Measurements from ENCODE around the gene CCDC92.

The CCDC92 gene

GRCh38 chr12:123888989-123889388, 83.6 kb downstream of the CCDC92 start:
- Histone ChIP-seq H3K27me3 (no peaks in the 10 kb centered on the region), H3K27ac (no peak overlapping the region), H3K4me1 (ENCODE audit: control insufficient read depth in 1 of 2, insufficient read depth in 1 of 2, low read depth in 1 of 2, low read length in 1 of 2) (peaks cover 36 to 38% of the 10 kb centered on the region in 2 experiments), H3K9me3 (no peaks in the 10 kb centered on the region), H3K4me3 (ENCODE audit: low read depth in 1 of 2, low read length in 1 of 2) (no peak overlapping the region), H3K36me3 (no peaks in the 10 kb centered on the region)
- TF ChIP-seq CTCF (IDR thresholded peaks at IDR 0.05): no peak

GRCh38 chr12:123886931-123887582, 85.6 kb downstream of the CCDC92 start:
- Histone ChIP-seq H3K36me3 (no peaks in the 10 kb centered on the region), H3K9me3 (no peaks in the 10 kb centered on the region), H3K4me1 (ENCODE audit: control insufficient read depth in 1 of 2, insufficient read depth in 1 of 2, low read depth in 1 of 2, low read length in 1 of 2) (peaks cover 21 to 22% of the 10 kb centered on the region in 2 experiments), H3K27me3 (no peaks in the 10 kb centered on the region), H3K27ac (no peak overlapping the region), H3K4me3 (ENCODE audit: low read depth in 1 of 2, low read length in 1 of 2) (no peak overlapping the region)
- TF ChIP-seq CTCF (IDR thresholded peaks at IDR 0.05): no peak

- H3K4me3 ChIP-seq (ENCODE audit: low read depth in 1 of 2, low read length in 1 of 2): no peak overlapping the region
- H3K27ac ChIP-seq: no peak overlapping the region
- H3K36me3 ChIP-seq: no peaks in the 10 kb centered on the region
- no peaks in the 10 kb centered on the region for H3K9me3 ChIP-seq
- H3K27me3 ChIP-seq: no peaks in the 10 kb centered on the region
- H3K4me1 ChIP-seq (ENCODE audit: control insufficient read depth in 1 of 2, insufficient read depth in 1 of 2, low read depth in 1 of 2, low read length in 1 of 2): peaks cover 15% of the 10 kb centered on the region in 2 experiments
- no peak for TF ChIP-seq CTCF (IDR thresholded peaks at IDR 0.05)
Observed at GRCh38 chr12:123886258-123886657, 86.4 kb downstream of the CCDC92 start.
